K562 (cell line): ENCODE data around the gene EFCAB13. TPM values are rescaled to one million over a fixed set of nuclear protein-coding genes. Genes with fewer than 3 reads are reported as not detected.

Experiments
- ATAC-seq: fragments of 200-7000 bp; cut with Tn5 transposase; 3 replicates; pipeline ENCODE4 v1.9.1; 2020; ENCODE audit warnings: moderate library complexity
- BruUV-seq: library from RNA; stranded (reverse); fragments of 400-500 nt; replicated peaks from 2 replicates; lab custom pipeline; 2021; lab: Mats Ljungman, UMichigan
- CTCF ChIA-PET: fragments of 300-600 bp; formaldehyde crosslinking; extraction: SDS; loops from one replicate; lab custom pipeline; 2021; ENCODE audit warnings: low intra/inter-chr PET ratio; lab: Yijun Ruan, JAX
- POLR2A ChIA-PET: fragments of 300-600, 350-650 bp; sonication (Branson Sonifier 250); formaldehyde crosslinking; extraction: SDS; loops from one replicate; lab custom pipeline; 2021; ENCODE audit warnings: antibody characterized with exemption, inconsistent platforms; lab: Yijun Ruan, JAX
- DNase-seq, 4 experiments: peaks; one replicate each; pipeline versions ENCODE4 v3.0.0 to v3.0.0-alpha.2; 2011 to 2018; ENCODE audit warnings: low spot score in 3 of 4, mixed read lengths in 3 of 4; ENCODE audit errors: extremely low read depth in 1 of 4
- FAIRE-seq: peaks from 2 replicates; lab custom pipeline; 2011; peaks lifted over from hg19 to GRCh38; lab: Jason Lieb, UNC
- H2AFZ ChIP-seq: 2 replicates; pipeline ENCODE4 v1.6.0; 2011; ENCODE audit warnings: low read depth, low read length, control low read depth, inconsistent platforms
- H3K27ac ChIP-seq: fragments of 200-600 bp; 3 replicates; pipeline ENCODE4 v1.8.0; 2011; ENCODE audit warnings: low read depth, mild to moderate bottlenecking, control low read depth, inconsistent platforms, low read length, moderate library complexity, mixed read lengths; ENCODE audit errors: extremely low read depth
- H3K27me3 ChIP-seq, 2 experiments: fragments of 300-600 bp in 1 of 2; 2 replicates in 1 of 2; 3 replicates in 1 of 2; pipeline versions ENCODE4 v1.6.0 to v1.8.0; 2011; ENCODE audit warnings: inconsistent platforms in 2 of 2, low read length in 2 of 2, mild to moderate bottlenecking in 1 of 2, mixed read lengths in 1 of 2, moderate library complexity in 1 of 2; ENCODE audit not compliant: control insufficient read depth in 2 of 2, insufficient read depth in 2 of 2
- H3K36me3 ChIP-seq: fragments of 300-600 bp; 3 replicates; pipeline ENCODE4 v1.8.0; 2011; ENCODE audit warnings: mild to moderate bottlenecking, low read length, inconsistent platforms; ENCODE audit not compliant: control insufficient read depth, insufficient read depth
- H3K4me1 ChIP-seq, 2 experiments: fragments of 200-600 bp in 1 of 2; replicated peaks in 1 of 2; 2 replicates in 1 of 2; 3 replicates in 1 of 2; pipeline versions ENCODE4 v1.5.1 to v1.8.0; 2011; ENCODE audit warnings: inconsistent platforms in 2 of 2, low read length in 2 of 2, mild to moderate bottlenecking in 1 of 2, mixed read lengths in 1 of 2, moderate library complexity in 1 of 2; ENCODE audit not compliant: control insufficient read depth in 2 of 2, insufficient read depth in 2 of 2
- H3K4me2 ChIP-seq: 2 replicates; pipeline ENCODE4 v1.6.1; 2011; ENCODE audit warnings: low read length, control low read depth, inconsistent platforms, mixed read lengths; ENCODE audit not compliant: insufficient read depth
- H3K4me3 ChIP-seq: fragments of 200-600 bp; sonication (generic), shearing (Covaris generic); 2 replicates; pipeline ENCODE4 v1.5.1; 2016; ENCODE audit warnings: control low read depth, inconsistent platforms
- H3K79me2 ChIP-seq: fragments of 200-600 bp; 3 replicates; pipeline ENCODE4 v1.8.0; 2011; ENCODE audit warnings: low read length, inconsistent platforms; ENCODE audit not compliant: control insufficient read depth, insufficient read depth
- H3K9ac ChIP-seq, 2 experiments: 2 replicates each; pipeline versions ENCODE4 v1.6.0 to v1.6.1; 2011; ENCODE audit warnings: low read depth in 2 of 2, low read length in 2 of 2, control low read depth in 1 of 2, inconsistent platforms in 1 of 2, mild to moderate bottlenecking in 1 of 2, mixed read lengths in 1 of 2; ENCODE audit not compliant: insufficient read depth in 1 of 2
- H3K9me1 ChIP-seq: one replicate; pipeline ENCODE4 v1.6.0; 2011; ENCODE audit warnings: inconsistent platforms, mild to moderate bottlenecking, low read length, moderate library complexity; ENCODE audit not compliant: control insufficient read depth, insufficient read depth
- H3K9me3 ChIP-seq: replicated peaks from 2 replicates; pipeline ENCODE4 v1.5.1; 2011; ENCODE audit warnings: low read depth, low read length, inconsistent platforms; ENCODE audit not compliant: control insufficient read depth, insufficient read depth
- H4K20me1 ChIP-seq: replicated peaks from 2 replicates; pipeline ENCODE4 v1.6.1; 2011; ENCODE audit warnings: low read length, inconsistent platforms, mixed read lengths; ENCODE audit not compliant: control insufficient read depth, insufficient read depth
- ZNF121 ChIP-seq: sonication (generic); formaldehyde crosslinking; conservative IDR thresholded peaks from 2 replicates; pipeline ENCODE4 v1.8.0; 2022; ENCODE audit warnings: missing genetic modification reagents
- WGBS: fragments of 100-300 bp; shearing (Covaris generic); methylation state at CpG from one replicate; pipeline ENCODE4 v1.1.6; 2016; ENCODE audit warnings: low coverage, mixed read lengths; ENCODE audit not compliant: insufficient coverage; ENCODE audit errors: missing lambda C conversion rate; 5-methylcytosine and 5-hydroxymethylcytosine counted together
- in situ Hi-C: fragments of 300-500 bp; cut with MboI; formaldehyde crosslinking; loops from 4 replicates; pipeline ENCODE4 v1.15.0; 2018; ENCODE audit warnings: inconsistent platforms, mixed read lengths
- intact Hi-C: fragments of 100-400 bp; cut with micrococcal nuclease; formaldehyde crosslinking; loops from 2 replicates; pipeline ENCODE4 v1.14.2; 2022
- polyA plus RNA-seq, 8 experiments: library from polyadenylated mRNA; depleted of rRNA in 4 of 8; stranded (reverse) in 5 of 8; unstranded in 3 of 8; fragments of >200 nt; fragmentation: Nextera tagmentation in 2 of 8; fragmentation: Illumina TruSeq in 1 of 8; extraction: Ambion mirVana in 2 of 8; extraction: Trizol in 1 of 8; gene quantifications; 2 replicates each; pipeline versions ENCODE4 v1.2.1 to v1.2.3, GENCODE V29; 2011 to 2014; ENCODE audit warnings: inconsistent platforms in 1 of 8, missing spikeins in 1 of 8
- total RNA-seq, 7 experiments: library from RNA; depleted of rRNA in 6 of 7; stranded (reverse); fragments of >200 nt in 6 of 7; fragmentation: Illumina TruSeq in 2 of 7; extraction: Trizol in 2 of 7; gene quantifications; 2 replicates each; pipeline versions ENCODE4 v1.2.1 to v1.2.3, GENCODE V29; 2011 to 2021; ENCODE audit warnings: low replicate concordance in 1 of 7
- TF ChIP-seq, protein P1 (sequence below): sonication (generic); formaldehyde crosslinking; IDR thresholded peaks from 2 replicates; pipeline ENCODE4 v1.9.0; 2022; ENCODE audit warnings: mild to moderate bottlenecking, missing genetic modification reagents

EFCAB13 gene
- total and polyA plus RNA-seq, 9 of the 15 experiments (the other 6 are each of a cell fraction or from before 2014, with no cell fraction given), result 0.32 to 1.3 (median 0.95) TPM

DNA sequence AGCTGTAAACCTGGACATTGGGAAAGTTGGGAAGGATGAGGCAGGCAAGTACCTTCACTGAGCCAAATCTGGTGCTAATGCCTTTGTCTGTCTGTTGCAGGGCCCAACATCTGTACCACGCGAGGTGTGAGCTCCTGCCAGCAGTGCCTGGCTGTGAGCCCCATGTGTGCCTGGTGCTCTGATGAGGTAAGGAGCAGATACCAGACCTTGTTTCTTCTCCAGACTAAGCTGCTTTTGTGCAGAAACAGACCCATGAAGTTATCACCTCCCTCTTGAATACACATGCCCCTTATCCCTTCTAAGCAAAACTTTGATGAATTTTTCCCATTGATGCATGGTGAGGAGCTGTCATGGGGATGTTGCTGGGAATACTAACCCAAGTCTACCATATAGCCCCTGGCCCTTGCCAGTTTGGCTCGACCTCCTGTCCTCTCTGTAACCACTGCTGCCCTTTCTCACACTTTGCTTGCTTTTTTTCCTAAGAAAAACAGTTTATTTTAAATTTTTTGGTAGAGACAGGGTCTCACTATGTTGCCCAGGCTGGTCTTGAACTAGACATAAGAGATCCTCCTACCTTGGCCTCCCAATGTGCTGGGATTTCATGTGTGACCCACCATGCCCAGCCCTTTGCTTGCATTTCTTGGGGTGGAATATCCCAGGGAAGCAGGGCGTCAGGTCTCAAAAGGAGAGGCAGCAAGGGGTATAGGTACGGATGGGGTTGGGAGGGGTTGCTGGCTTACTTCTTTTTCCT lies 49.3 kb upstream of the EFCAB13 start:
- Histone ChIP-seq H3K27me3 (no peaks in the 10 kb centered on the region), H3K9ac (0 out of 4 replicates have a peak overlapping the region, but pooled peaks of 1 of the 2 experiments have one; percentile 41), H3K4me2 (no peak overlapping the region; the same call in 1 of the 2 replicates), H3K79me2 (no peaks in the 10 kb centered on the region), H3K9me1 (peaks cover 2% of the 10 kb centered on the region), H3K27ac (no peak overlapping the region), H3K4me3 (no peak overlapping the region), H3K9me3 (no peaks in the 10 kb centered on the region), H3K4me1 (peaks cover 32 to 38% of the 10 kb centered on the region in 2 experiments), H4K20me1 (no peaks in the 10 kb centered on the region), H2AFZ (no peak overlapping the region), H3K36me3 (no peaks in the 10 kb centered on the region)
- POLR2A ChIA-PET, result interaction anchor here (1.1 to 4.9 kb wide), 4 partner anchors 13 to 41 kb away, joined by 3 to 34 read pairs (median 4); no protein-coding TSS in a partner anchor
- no TSS peak for BruUV-seq
- CTCF ChIA-PET, result no interaction called here
- no peak for FAIRE-seq
- ATAC-seq, result no peak
- in situ Hi-C loops (no loop called here), intact Hi-C loops (no loop called here)
- WGBS, result 87% methylated on average over 5 of the region's 5 CpGs
- peak; percentile 76 for TF ChIP-seq ZNF121 (CRISPR knock-in tag)
- TF ChIP-seq, protein P1, sequence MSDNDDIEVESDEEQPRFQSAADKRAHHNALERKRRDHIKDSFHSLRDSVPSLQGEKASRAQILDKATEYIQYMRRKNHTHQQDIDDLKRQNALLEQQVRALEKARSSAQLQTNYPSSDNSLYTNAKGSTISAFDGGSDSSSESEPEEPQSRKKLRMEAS, result no peak
- DNase-seq, result no peak
